C4-2B (cell line): ENCODE results near the gene NEK8.

ENCODE experiments used
- ZFX ChIP-seq: fragments of 450-650 bp; IDR thresholded peaks from 2 replicates; pipeline ENCODE4 v1.6.1; 2017
- TF ChIP-seq, protein P1 (sequence below): fragments of 450-650 bp; conservative IDR thresholded peaks from 2 replicates; pipeline ENCODE4 v1.5.1; 2017; ENCODE audit warnings: mild to moderate bottlenecking

GRCh38 chr17:28704219-28704858, 24.2 kb upstream of the NEK8 start:
- TF ChIP-seq, protein P1, sequence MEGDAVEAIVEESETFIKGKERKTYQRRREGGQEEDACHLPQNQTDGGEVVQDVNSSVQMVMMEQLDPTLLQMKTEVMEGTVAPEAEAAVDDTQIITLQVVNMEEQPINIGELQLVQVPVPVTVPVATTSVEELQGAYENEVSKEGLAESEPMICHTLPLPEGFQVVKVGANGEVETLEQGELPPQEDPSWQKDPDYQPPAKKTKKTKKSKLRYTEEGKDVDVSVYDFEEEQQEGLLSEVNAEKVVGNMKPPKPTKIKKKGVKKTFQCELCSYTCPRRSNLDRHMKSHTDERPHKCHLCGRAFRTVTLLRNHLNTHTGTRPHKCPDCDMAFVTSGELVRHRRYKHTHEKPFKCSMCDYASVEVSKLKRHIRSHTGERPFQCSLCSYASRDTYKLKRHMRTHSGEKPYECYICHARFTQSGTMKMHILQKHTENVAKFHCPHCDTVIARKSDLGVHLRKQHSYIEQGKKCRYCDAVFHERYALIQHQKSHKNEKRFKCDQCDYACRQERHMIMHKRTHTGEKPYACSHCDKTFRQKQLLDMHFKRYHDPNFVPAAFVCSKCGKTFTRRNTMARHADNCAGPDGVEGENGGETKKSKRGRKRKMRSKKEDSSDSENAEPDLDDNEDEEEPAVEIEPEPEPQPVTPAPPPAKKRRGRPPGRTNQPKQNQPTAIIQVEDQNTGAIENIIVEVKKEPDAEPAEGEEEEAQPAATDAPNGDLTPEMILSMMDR, result no peak
- no peak for TF ChIP-seq ZFX
